Tibial nerve (tissue), 4 donors: ENCODE data around the gene ATP2C1. TPM values are rescaled to one million over a fixed set of nuclear protein-coding genes. Genes with fewer than 3 reads are reported as not detected.
A peak's percentile ranks its signal among the peaks of the same experiment; 100 is the strongest.

Experiments used
- DNase-seq, 2 donors: peaks; one replicate each; pipeline ENCODE4 v3.0.0-alpha.2; 2019; ENCODE audit warnings: low spot score in 2 of 2
- H3K27ac ChIP-seq, 4 donors: fragments of 200-600 bp; sonication (generic) in 3 of 4; one replicate each; pipeline ENCODE4 v1.5.1; 2017 to 2019; ENCODE audit warnings: mild to moderate bottlenecking in 1 of 4
- H3K27me3 ChIP-seq, 2 donors: fragments of 200-600 bp; sonication (generic) in 1 of 2; one replicate each; pipeline versions ENCODE4 v1.5.1 to v1.6.0; 2017 to 2019
- H3K36me3 ChIP-seq, 3 donors: fragments of 200-600 bp; sonication (generic); one replicate each; pipeline ENCODE4 v1.5.1; 2018 to 2019
- H3K4me1 ChIP-seq, 4 donors: fragments of 200-600 bp; sonication (generic) in 3 of 4; one replicate each; pipeline ENCODE4 v1.5.1; 2017 to 2019
- H3K4me3 ChIP-seq, 4 donors: fragments of 200-600 bp; sonication (generic) in 3 of 4; one replicate each; pipeline ENCODE4 v1.5.1; 2017 to 2019; ENCODE audit warnings: mild to moderate bottlenecking in 1 of 4, moderate library complexity in 1 of 4
- H3K9me3 ChIP-seq, 4 donors: fragments of 200-600 bp; sonication (generic) in 3 of 4; one replicate each; pipeline ENCODE4 v1.5.1; 2017 to 2019
- CTCF ChIP-seq, 5 experiments: fragments of 200-600 bp in 3 of 5; fragments of 450-650 bp in 2 of 5; sonication (generic) in 3 of 5; IDR thresholded peaks; one replicate each; pipeline ENCODE4 v1.5.1; 2016 to 2019; ENCODE audit warnings: antibody characterized with exemption in 5 of 5, mild to moderate bottlenecking in 3 of 5, moderate library complexity in 2 of 5
- EP300 ChIP-seq, 2 donors: sonication (generic); formaldehyde crosslinking; IDR thresholded peaks; one replicate each; pipeline ENCODE4 v1.6.1; 2017; ENCODE audit warnings: antibody characterized with exemption in 2 of 2, mild to moderate bottlenecking in 1 of 2
- POLR2A ChIP-seq, 2 donors: fragments of 450-650 bp; IDR thresholded peaks; one replicate each; pipeline ENCODE4 v1.6.1; 2017; ENCODE audit warnings: antibody characterized with exemption in 2 of 2, mild to moderate bottlenecking in 2 of 2, moderate library complexity in 2 of 2
- WGBS, 2 donors: methylation state at CpG; one replicate each; pipeline ENCODE4 v1.1.5; 2018; 5-methylcytosine and 5-hydroxymethylcytosine counted together
- small RNA-seq: library from RNA; depleted of rRNA; stranded (forward); fragments of <200 nt; gene quantifications from one replicate; pipeline ENCODE3, GENCODE V24; 2016
- total RNA-seq, 4 donors: library from RNA; depleted of rRNA; stranded (reverse); fragments of >200 nt; gene quantifications; one replicate each; pipeline ENCODE4 v1.1.0, GENCODE V29; 2016

ATP2C1 gene
- total RNA-seq, 4 donors from 2014 or later: 46.2 to 80.4 (median 59.8) TPM

- no peak overlapping the region for H3K4me3 ChIP-seq
- WGBS, 2 donors: 96 to 100% methylated on average over 2 of the region's 2 CpGs
- TF ChIP-seq EP300 (IDR thresholded peaks at IDR 0.05) (no peak), CTCF (IDR thresholded peaks at IDR 0.05) (no peak), POLR2A (IDR thresholded peaks at IDR 0.05) (no peak)
- H3K9me3 ChIP-seq: peaks cover 0 to 15% (median 1%) of the 10 kb centered on the region in 4 donors
- no peak for DNase-seq
- H3K4me1 ChIP-seq: no peaks in the 10 kb centered on the region
- peaks cover 0 to 15% (median 0%) of the 10 kb centered on the region in 3 donors for H3K36me3 ChIP-seq
- no peaks in the 10 kb centered on the region for H3K27me3 ChIP-seq
- H3K27ac ChIP-seq: no peak overlapping the region
Measured at GRCh38 chr3:131047582-131047981, 153.7 kb downstream of the ATP2C1 start.

- DNase-seq: no peak
- TF ChIP-seq CTCF (IDR thresholded peaks at IDR 0.05) (no peak), POLR2A (IDR thresholded peaks at IDR 0.05) (no peak), EP300 (IDR thresholded peaks at IDR 0.05) (no peak)
- Histone ChIP-seq H3K4me1 (no peaks in the 10 kb centered on the region), H3K9me3 (peaks cover 0 to 15% (median 1%) of the 10 kb centered on the region in 4 donors), H3K36me3 (peaks cover 0 to 12% (median 0%) of the 10 kb centered on the region in 3 donors), H3K27me3 (no peaks in the 10 kb centered on the region), H3K27ac (no peak overlapping the region), H3K4me3 (no peak overlapping the region)
- WGBS, 2 donors: 86 to 95% methylated on average over 7 of the region's 7 CpGs
Measured at GRCh38 chr3:131048030-131048429, 154.1 kb downstream of the ATP2C1 start.

GRCh38 chr3:131050001-131050400 is 156.1 kb downstream of the ATP2C1 start:
- Histone ChIP-seq H3K9me3 (peaks cover 0 to 8% (median 1%) of the 10 kb centered on the region in 4 donors), H3K27me3 (no peaks in the 10 kb centered on the region), H3K36me3 (peaks cover 0 to 12% (median 0%) of the 10 kb centered on the region in 3 donors), H3K4me3 (no peak overlapping the region), H3K27ac (no peak overlapping the region), H3K4me1 (no peaks in the 10 kb centered on the region)
- no peak for DNase-seq
- 62 to 64% methylated on average over 3 of the region's 3 CpGs for WGBS, 2 donors
- TF ChIP-seq POLR2A (IDR thresholded peaks at IDR 0.05): no peak
- TF ChIP-seq CTCF (IDR thresholded peaks at IDR 0.05): no peak
- TF ChIP-seq EP300 (IDR thresholded peaks at IDR 0.05): no peak

DNA sequence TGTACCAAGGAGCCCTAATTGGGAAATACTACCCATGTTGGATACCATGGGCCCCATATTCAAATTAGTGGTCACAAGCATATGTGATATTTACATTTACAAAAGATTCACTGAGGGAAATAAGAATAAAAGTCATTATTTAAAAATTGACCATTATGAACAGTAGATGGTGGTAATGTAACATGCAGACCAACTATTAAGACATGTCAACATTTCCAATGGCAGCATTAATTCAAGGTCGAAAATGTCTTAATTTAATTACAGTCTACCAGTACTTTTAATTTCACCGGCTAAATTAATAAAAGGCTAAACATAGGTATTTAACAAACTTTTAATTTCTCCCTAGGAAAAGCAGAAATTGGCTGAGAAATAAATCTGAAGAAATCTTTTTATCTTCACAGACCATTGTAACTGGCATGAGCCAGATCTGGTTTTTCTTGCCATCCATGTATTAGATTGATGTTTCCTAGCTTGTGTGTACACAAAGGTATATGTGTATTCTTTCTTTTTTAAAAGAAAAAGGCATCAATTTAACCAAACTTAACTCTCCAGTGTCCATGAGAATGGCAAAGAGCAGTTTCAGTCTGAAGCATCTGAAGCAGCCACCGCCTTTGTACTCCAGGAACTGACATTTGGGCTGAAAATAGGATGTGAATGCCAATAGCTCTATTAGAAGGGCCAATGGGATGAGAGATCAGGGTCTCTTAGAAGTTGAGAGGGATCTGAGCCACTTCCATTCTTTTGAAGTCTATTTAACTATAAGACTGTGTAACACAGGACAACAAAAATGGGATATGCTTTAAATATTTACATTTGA is 159.4 kb downstream of the ATP2C1 start:
- Histone ChIP-seq H3K9me3 (no peaks in the 10 kb centered on the region), H3K4me3 (no peak overlapping the region), H3K36me3 (peaks cover 0 to 5% (median 0%) of the 10 kb centered on the region in 3 donors), H3K27ac (no peak overlapping the region), H3K27me3 (no peaks in the 10 kb centered on the region), H3K4me1 (no peaks in the 10 kb centered on the region)
- no peak for DNase-seq
- peak in 2 of 5 experiments; percentile 5 to 23 for TF ChIP-seq CTCF (IDR thresholded peaks at IDR 0.05)
- no peak for TF ChIP-seq EP300 (IDR thresholded peaks at IDR 0.05)
- WGBS, 2 donors: 74 to 78% methylated on average over 3 of the region's 3 CpGs

Small RNAs within 50 kb of the gene (small RNA-seq; reads per million reads assigned to genes)
- gene RF00019: not detected

Other genes starting within 250 kb of the ATP2C1 start
- 10 to 100 TPM; 30.4 to 37.9 (median 33.5) TPM for gene PIK3R4, start 147.3 kb upstream of the ATP2C1 start, total RNA-seq
- gene ASTE1, start 132.7 kb downstream of the ATP2C1 start, total RNA-seq: 1 to 10 TPM; 5.2 to 8.1 (median 6.3) TPM
- 10 to 100 TPM in 3 of 4 donors, 1 to 10 TPM in 1; 7.0 to 32.8 (median 15.3) TPM for gene NEK11, start 132.8 kb downstream of the ATP2C1 start, total RNA-seq